ENCODE results near the gene CCDC192. TPM values are rescaled to one million over a fixed set of nuclear protein-coding genes. Genes with fewer than 3 reads are reported as not detected.

CCDC192 gene
- total and polyA plus RNA-seq, 9 donors = 0.26 to 2.6 (median 0.91) TPM; not detected in 1

- Histone ChIP-seq H3K4me1 (ENCODE audit: insufficient read depth) (no peaks in the 10 kb centered on the region), H3K27me3 (no peaks in the 10 kb centered on the region), H3K4me3 (no peak overlapping the region), H3K9me3 (no peaks in the 10 kb centered on the region), H3K27ac (no peak overlapping the region), H3K36me3 (no peaks in the 10 kb centered on the region)
- 78 to 85% (median 84%) methylated on average over 5 of the region's 5 CpGs for WGBS, 3 donors
- intact Hi-C loops (cut with DNase I) = no loop called here
- DNase-seq = no peak
- TF ChIP-seq EP300 (IDR thresholded peaks at IDR 0.05) = no peak
- TF ChIP-seq CTCF (IDR thresholded peaks at IDR 0.05) = no peak
- no peak for TF ChIP-seq POLR2A (IDR thresholded peaks at IDR 0.05)
These were observed 274.0 kb downstream of the CCDC192 start for GRCh38 chr5:127976991-127977717.

- H3K27ac ChIP-seq = no peak overlapping the region
- WGBS, 3 donors = 95 to 97% (median 97%) methylated on average over 5 of the region's 5 CpGs
- no peaks in the 10 kb centered on the region for H3K4me1 ChIP-seq (ENCODE audit: insufficient read depth)
- no peak overlapping the region for H3K4me3 ChIP-seq
- no peak for TF ChIP-seq EP300 (IDR thresholded peaks at IDR 0.05)
- no peak for TF ChIP-seq CTCF (IDR thresholded peaks at IDR 0.05)
- no peak for TF ChIP-seq POLR2A (IDR thresholded peaks at IDR 0.05)
- H3K9me3 ChIP-seq = no peaks in the 10 kb centered on the region
- intact Hi-C loops (cut with DNase I) = no loop called here
- no peaks in the 10 kb centered on the region for H3K27me3 ChIP-seq
- no peak for DNase-seq
- H3K36me3 ChIP-seq = no peaks in the 10 kb centered on the region
These were observed 275.6 kb downstream of the CCDC192 start for GRCh38 chr5:127978738-127979300.

- no peak for DNase-seq
- H3K27me3 ChIP-seq = no peaks in the 10 kb centered on the region
- no peaks in the 10 kb centered on the region for H3K9me3 ChIP-seq
- no peak overlapping the region for H3K4me3 ChIP-seq
- no peaks in the 10 kb centered on the region for H3K36me3 ChIP-seq
- intact Hi-C loops (cut with DNase I) = no loop called here
- no peak overlapping the region for H3K27ac ChIP-seq
- TF ChIP-seq POLR2A (IDR thresholded peaks at IDR 0.05) (no peak), CTCF (IDR thresholded peaks at IDR 0.05) (no peak), EP300 (IDR thresholded peaks at IDR 0.05) (no peak)
- no peaks in the 10 kb centered on the region for H3K4me1 ChIP-seq (ENCODE audit: insufficient read depth)
These were observed 276.3 kb downstream of the CCDC192 start for GRCh38 chr5:127979475-127979874.

GRCh38 chr5:127980843-127981242 is 277.7 kb downstream of the CCDC192 start:
- H3K27ac ChIP-seq = no peak overlapping the region
- H3K4me3 ChIP-seq = no peak overlapping the region
- no peaks in the 10 kb centered on the region for H3K4me1 ChIP-seq (ENCODE audit: insufficient read depth)
- intact Hi-C loops (cut with DNase I) = no loop called here
- no peaks in the 10 kb centered on the region for H3K9me3 ChIP-seq
- TF ChIP-seq EP300 (IDR thresholded peaks at IDR 0.05) = no peak
- no peak for TF ChIP-seq CTCF (IDR thresholded peaks at IDR 0.05)
- TF ChIP-seq POLR2A (IDR thresholded peaks at IDR 0.05) = no peak
- no peaks in the 10 kb centered on the region for H3K27me3 ChIP-seq
- no peaks in the 10 kb centered on the region for H3K36me3 ChIP-seq
- no peak for DNase-seq

Measured in ovary (tissue), 9 donors.